ENCODE data around the gene EPDR1.

- TF ChIP-seq CTCF (conservative IDR thresholded peaks at IDR 0.05; ENCODE audit: low read depth, low read length): no peak
- TF ChIP-seq POLR2A (IDR thresholded peaks at IDR 0.05; ENCODE audit: low read depth, low read length): no peak
- TF ChIP-seq NFE2L2 (IDR thresholded peaks at IDR 0.05; ENCODE audit: low read depth, low read length): no peak
- TF ChIP-seq BHLHE40 (IDR thresholded peaks at IDR 0.05; ENCODE audit: low read depth, low read length): no peak
- TF ChIP-seq SMC3 (IDR thresholded peaks at IDR 0.05; ENCODE audit: low read depth, low read length): no peak
- TF ChIP-seq USF2 (IDR thresholded peaks at IDR 0.05; ENCODE audit: low read depth, low read length): no peak
- no peak for TF ChIP-seq MAZ (IDR thresholded peaks at IDR 0.05; ENCODE audit: borderline replicate concordance, low read depth, low read length)
These were observed 12.7 kb downstream of the EPDR1 start for GRCh38 chr7:37933018-37933566.
